Esophagus squamous epithelium (tissue), 5 donors: Measurements from ENCODE around the gene DHRSX. TPM values are rescaled to one million over a fixed set of nuclear protein-coding genes. Genes with fewer than 3 reads are reported as not detected.
"Not testable (repeated sequence)": the region's sequence is repeated elsewhere in the genome, so short reads cannot be mapped to it uniquely, and the experiment has no call there.

Experiments used
- DNase-seq: peaks from one replicate; lab custom pipeline; 2025; lab: John Stamatoyannopoulos, UW
- H3K27ac ChIP-seq, 4 donors: fragments of 200-600 bp; sonication (generic); one replicate each; pipeline ENCODE4 v1.5.1; 2016 to 2019; ENCODE audit warnings: mild to moderate bottlenecking in 1 of 4
- H3K27me3 ChIP-seq, 4 donors: fragments of 200-600 bp; sonication (generic); 1 replicate in 3 of 4; 2 replicates in 1 of 4; pipeline versions ENCODE4 v1.5.1 to v1.6.0; 2017 to 2021; ENCODE audit warnings: antibody characterized with exemption in 1 of 4
- H3K36me3 ChIP-seq, 3 donors: fragments of 200-600 bp; sonication (generic); one replicate each; pipeline ENCODE4 v1.5.1; 2016 to 2019
- H3K4me1 ChIP-seq, 3 donors: fragments of 200-600 bp; sonication (generic); one replicate each; pipeline ENCODE4 v1.5.1; 2017 to 2019
- H3K4me3 ChIP-seq, 4 donors: fragments of 200-600 bp; sonication (generic); 1 replicate in 3 of 4; 2 replicates in 1 of 4; pipeline ENCODE4 v1.5.1; 2016 to 2019; ENCODE audit warnings: mild to moderate bottlenecking in 2 of 4, moderate library complexity in 1 of 4
- H3K9me3 ChIP-seq, 3 donors: fragments of 200-600 bp; sonication (generic); one replicate each; pipeline ENCODE4 v1.5.1; 2016 to 2019
- CTCF ChIP-seq, 6 experiments: fragments of 450-650 bp in 4 of 6; fragments of 200-600 bp in 2 of 6; sonication (generic) in 2 of 6; IDR thresholded peaks; one replicate each; pipeline ENCODE4 v1.5.1; 2016 to 2019; ENCODE audit warnings: antibody characterized with exemption in 6 of 6, mild to moderate bottlenecking in 4 of 6, moderate library complexity in 4 of 6
- POLR2A ChIP-seq, 4 donors: fragments of 450-650 bp; IDR thresholded peaks; one replicate each; pipeline ENCODE4 v1.6.1; 2017; ENCODE audit warnings: antibody characterized with exemption in 4 of 4, mild to moderate bottlenecking in 4 of 4, moderate library complexity in 3 of 4
- WGBS, 2 donors: methylation state at CpG; one replicate each; pipeline ENCODE4 v1.1.5; 2018; 5-methylcytosine and 5-hydroxymethylcytosine counted together
- intact Hi-C: fragments of 100-400 bp; cut with DNase I; formaldehyde crosslinking; loops from one replicate; pipeline ENCODE4 v1.15.0; 2022
- total RNA-seq, 4 donors: library from RNA; depleted of rRNA; stranded (reverse); fragments of >200 nt; gene quantifications; one replicate each; pipeline ENCODE4 v1.1.0, GENCODE V29; 2016
- donor health status: DM: yes; HTN: yes; CAD: no.

DHRSX gene
- total RNA-seq, 4 donors from 2014 or later = 4.1 to 12.2 (median 8.0) TPM

GRCh38 chrX:2351999-2352995, 148.5 kb downstream of the DHRSX start:
- TF ChIP-seq POLR2A (IDR thresholded peaks at IDR 0.05) (no peak), CTCF (IDR thresholded peaks at IDR 0.05) (no peak)
- Histone ChIP-seq H3K4me3 (no peak overlapping the region), H3K4me1 (no peaks in the 10 kb centered on the region), H3K36me3 (no peaks in the 10 kb centered on the region), H3K9me3 (no peaks in the 10 kb centered on the region), H3K27me3 (no peaks in the 10 kb centered on the region), H3K27ac (no peak overlapping the region)
- 75 to 89% methylated on average over 14 to 16 of the region's 19 CpGs for WGBS, 2 donors
- DNase-seq = no peak
- intact Hi-C loops = no loop called here

GRCh38 chrX:2351321-2351720, 149.5 kb downstream of the DHRSX start:
- Histone ChIP-seq H3K4me3 (no peak overlapping the region), H3K36me3 (no peaks in the 10 kb centered on the region), H3K27me3 (no peaks in the 10 kb centered on the region), H3K4me1 (no peaks in the 10 kb centered on the region), H3K27ac (no peak overlapping the region), H3K9me3 (no peaks in the 10 kb centered on the region)
- TF ChIP-seq POLR2A (IDR thresholded peaks at IDR 0.05) = no peak
- no peak for TF ChIP-seq CTCF (IDR thresholded peaks at IDR 0.05)
- intact Hi-C loops = no loop called here
- no peak for DNase-seq

GRCh38 chrX:2350703-2351102, 150.1 kb downstream of the DHRSX start:
- intact Hi-C loops, DNase-seq: not testable (repeated sequence)
- WGBS, 2 donors = 91 to 97% methylated on average over 4 of the region's 4 CpGs

GRCh38 chrX:2350036-2350435, 150.7 kb downstream of the DHRSX start:
- H3K27me3 ChIP-seq, H3K9me3 ChIP-seq, intact Hi-C loops, DNase-seq, H3K36me3 ChIP-seq, H3K27ac ChIP-seq, H3K4me3 ChIP-seq, H3K4me1 ChIP-seq: not testable (repeated sequence)
- 95 to 98% methylated on average over 7 to 9 of the region's 9 CpGs for WGBS, 2 donors

More at GRCh38 chrX:2350703-2351102, 150.1 kb downstream of the DHRSX start:
- H3K4me1 ChIP-seq, H3K27me3 ChIP-seq, H3K9me3 ChIP-seq, H3K4me3 ChIP-seq, H3K27ac ChIP-seq, H3K36me3 ChIP-seq: not testable (repeated sequence)

GRCh38 chrX:2348211-2348610, 152.6 kb downstream of the DHRSX start:
- Histone ChIP-seq H3K9me3 (no peaks in the 10 kb centered on the region), H3K36me3 (no peaks in the 10 kb centered on the region), H3K27me3 (no peaks in the 10 kb centered on the region), H3K4me1 (no peaks in the 10 kb centered on the region), H3K27ac (no peak overlapping the region), H3K4me3 (no peak overlapping the region)
- DNase-seq = no peak
- WGBS, 2 donors = 87 to 96% methylated on average over 5 of the region's 5 CpGs
- TF ChIP-seq POLR2A (IDR thresholded peaks at IDR 0.05) = no peak
- no peak for TF ChIP-seq CTCF (IDR thresholded peaks at IDR 0.05)
- intact Hi-C loops = no loop called here

GRCh38 chrX:2346158-2346557, 154.6 kb downstream of the DHRSX start:
- Histone ChIP-seq H3K27ac (no peak overlapping the region), H3K36me3 (peaks cover 0 to 2% (median 0%) of the 10 kb centered on the region in 3 donors), H3K4me1 (no peaks in the 10 kb centered on the region), H3K27me3 (no peaks in the 10 kb centered on the region), H3K9me3 (no peaks in the 10 kb centered on the region), H3K4me3 (no peak overlapping the region)
- TF ChIP-seq POLR2A (IDR thresholded peaks at IDR 0.05) = no peak
- TF ChIP-seq CTCF (IDR thresholded peaks at IDR 0.05) = no peak
- 76 to 84% methylated on average over 7 of the region's 7 CpGs for WGBS, 2 donors
- intact Hi-C loops = no loop called here
- no peak for DNase-seq
